SK-N-MC (cell line): ENCODE measurements around the gene NOS1.

ENCODE experiments used
- EZH2 ChIP-seq: fragments of 200-600 bp; sonication (generic); IDR thresholded peaks from one replicate; pipeline ENCODE4 v1.6.1; 2017; ENCODE audit warnings: antibody characterized with exemption
- FOXP2 ChIP-seq: optimal IDR thresholded peaks from 2 replicates; pipeline ENCODE3; 2011; ENCODE audit warnings: mild to moderate bottlenecking, moderate library complexity; ENCODE audit not compliant: insufficient read depth; ENCODE audit errors: extremely low read length, control extremely low read depth
- POLR2AphosphoS5 ChIP-seq: IDR thresholded peaks from 2 replicates; pipeline ENCODE4 v1.6.1; 2012; ENCODE audit warnings: mild to moderate bottlenecking, low read depth, low read length, borderline replicate concordance

- TF ChIP-seq EZH2 (no peak), POLR2AphosphoS5 (no peak), FOXP2 (no peak)
Measured at GRCh38 chr12:117377758-117378157, 16.3 kb upstream of the NOS1 start.
